CD4-positive, alpha-beta T cell (primary cell): ENCODE measurements around the gene SAC3D1. TPM values are rescaled to one million over a fixed set of nuclear protein-coding genes. Genes with fewer than 3 reads are reported as not detected.

ENCODE experiments used
- ATAC-seq: fragments of 200-7000 bp; cut with Tn5 transposase; one replicate; pipeline ENCODE4 v1.10.0; 2022; ENCODE audit warnings: mild to moderate bottlenecking; ENCODE audit not compliant: poor library complexity
- CTCF ChIA-PET: fragments of 350-600 bp; sonication (Branson Sonifier 250); formaldehyde crosslinking; loops from one replicate; lab custom pipeline; 2021; ENCODE audit warnings: antibody characterized with exemption, inconsistent platforms; lab: Charles Lee
- POLR2A ChIA-PET: fragments of 350-600 bp; sonication (Branson Sonifier 250); formaldehyde crosslinking; loops from one replicate; lab custom pipeline; 2021; ENCODE audit warnings: antibody characterized with exemption, inconsistent platforms; lab: Charles Lee
- DNase-seq, 14 experiments: peaks; one replicate each; pipeline ENCODE4 v3.0.0-alpha.2; 2013 to 2020; ENCODE audit warnings: mixed read lengths in 2 of 14
- H3K27ac ChIP-seq, 2 donors: one replicate each; pipeline versions ENCODE4 v1.5.1 to v1.7.0; 2013; ENCODE audit warnings: low read length in 2 of 2, low read depth in 1 of 2, mild to moderate bottlenecking in 1 of 2
- H3K27me3 ChIP-seq, 2 experiments: 1 replicate in 1 of 2; 2 replicates in 1 of 2; pipeline versions ENCODE4 v1.6.1 to v1.7.0; 2013; ENCODE audit warnings: low read length in 2 of 2, control low read depth in 1 of 2, mild to moderate bottlenecking in 1 of 2, moderate library complexity in 1 of 2; ENCODE audit not compliant: insufficient read depth in 2 of 2, control insufficient read depth in 1 of 2
- H3K36me3 ChIP-seq: one replicate; pipeline ENCODE4 v1.6.1; 2013; ENCODE audit warnings: low read length, control low read depth; ENCODE audit not compliant: insufficient read depth
- H3K4me1 ChIP-seq: one replicate; pipeline ENCODE4 v1.6.1; 2013; ENCODE audit warnings: low read length, control low read depth; ENCODE audit not compliant: insufficient read depth
- H3K4me3 ChIP-seq: one replicate; pipeline ENCODE4 v1.5.1; 2013; ENCODE audit warnings: mild to moderate bottlenecking, low read length, moderate library complexity
- H3K9me3 ChIP-seq, 2 experiments: 1 replicate in 1 of 2; 2 replicates in 1 of 2; pipeline versions ENCODE4 v1.6.1 to v1.7.0; 2013; ENCODE audit warnings: low read length in 2 of 2, mild to moderate bottlenecking in 2 of 2, control low read depth in 1 of 2, moderate library complexity in 1 of 2; ENCODE audit not compliant: control insufficient read depth in 1 of 2, insufficient read depth in 1 of 2
- H3K27ac Mint-ChIP-seq: one replicate; pipeline ENCODE4 v1.8.0; 2020; ENCODE audit warnings: mixed read lengths
- H3K27me3 Mint-ChIP-seq: one replicate; pipeline ENCODE4 v1.8.0; 2021; ENCODE audit warnings: mixed read lengths
- H3K36me3 Mint-ChIP-seq: one replicate; pipeline ENCODE4 v1.8.0; 2021; ENCODE audit warnings: low read depth, mixed read lengths
- H3K4me1 Mint-ChIP-seq: one replicate; pipeline ENCODE4 v1.8.0; 2021; ENCODE audit warnings: low read depth, mixed read lengths
- H3K4me3 Mint-ChIP-seq: one replicate; pipeline ENCODE4 v1.8.0; 2020; ENCODE audit warnings: mild to moderate bottlenecking, mixed read lengths
- H3K9me3 Mint-ChIP-seq: one replicate; pipeline ENCODE4 v1.8.0; 2020; ENCODE audit warnings: mixed read lengths
- CTCF ChIP-seq: fragments of 200-600 bp; IDR thresholded peaks from one replicate; pipeline ENCODE4 v1.8.0; 2022; ENCODE audit warnings: antibody characterized with exemption, mild to moderate bottlenecking
- intact Hi-C, 2 experiments: fragments of 100-400 bp; cut with DNase I in 1 of 2; cut with micrococcal nuclease in 1 of 2; formaldehyde crosslinking; loops; one replicate each; pipeline versions ENCODE4 v1.15.1 to v1.9.0; 2023 to 2025; cut with DNase I, micrococcal nuclease
- total RNA-seq, 174 experiments: library from RNA in 2 of 174; stranded (reverse) in 2 of 174; gene quantifications; one replicate each; pipeline ENCODE4 v1.2.3 and lab custom pipeline; 2021 to 2026

The SAC3D1 gene
- total RNA-seq, 2 experiments from 2014 or later, result 0.49 to 0.78 TPM

- H3K4me3 Mint-ChIP-seq, result no peak overlapping the region
- peaks cover 2% of the 10 kb centered on the region for H3K4me1 Mint-ChIP-seq
- Histone ChIP-seq H3K27me3 (no peaks in the 10 kb centered on the region), H3K4me1 (peaks cover 10% of the 10 kb centered on the region), H3K4me3 (no peak overlapping the region), H3K27ac (no peak overlapping the region), H3K9me3 (no peaks in the 10 kb centered on the region), H3K36me3 (peaks cover 48% of the 10 kb centered on the region)
- H3K27me3 Mint-ChIP-seq, result no peaks in the 10 kb centered on the region
- intact Hi-C loops, result no loop called here
- POLR2A ChIA-PET, result no interaction called here
- no peak for TF ChIP-seq CTCF
- CTCF ChIA-PET, result no interaction called here
- ATAC-seq, result no peak
- H3K27ac Mint-ChIP-seq, result no peak overlapping the region
- H3K36me3 Mint-ChIP-seq, result peaks cover 32% of the 10 kb centered on the region
- DNase-seq, result no peak
- H3K9me3 Mint-ChIP-seq, result no peaks in the 10 kb centered on the region
Measured at GRCh38 chr11:65035579-65035978, 5.4 kb upstream of the SAC3D1 start.

- intact Hi-C loops, result no loop called here
- Mint-ChIP-seq H3K36me3 (peaks cover 35% of the 10 kb centered on the region), H3K4me1 (peaks cover 9% of the 10 kb centered on the region), H3K4me3 (no peak overlapping the region), H3K27me3 (no peaks in the 10 kb centered on the region), H3K27ac (no peak overlapping the region), H3K9me3 (no peaks in the 10 kb centered on the region)
- ChIA-PET CTCF (no interaction called here), POLR2A (no interaction called here)
- Histone ChIP-seq H3K27me3 (no peaks in the 10 kb centered on the region), H3K36me3 (peaks cover 39% of the 10 kb centered on the region), H3K4me3 (no peak overlapping the region), H3K4me1 (peaks cover 17% of the 10 kb centered on the region), H3K27ac (no peak overlapping the region), H3K9me3 (no peaks in the 10 kb centered on the region)
- ATAC-seq (no peak), DNase-seq (no peak)
- no peak for TF ChIP-seq CTCF
Measured at GRCh38 chr11:65036931-65037330, 4.1 kb upstream of the SAC3D1 start.

GRCh38 chr11:65040520-65040846, 527 bp upstream of the SAC3D1 start:
- intact Hi-C loops, result loop anchor here (1.0 to 2.0 kb wide), 3 partner anchors 13 to 44 kb away; partner anchors contain the start of genes ARL2 (in 1 of the 2), CDCA5 (in 1 of the 2), SNX15 (in 1 of the 2) and ZFPL1 (in 1 of the 2)
- ChIA-PET POLR2A (interaction anchor here (0.9 to 2.3 kb wide), 12 partner anchors 14 to 262 kb away, joined by 3 to 18 read pairs (median 8); partner anchors contain the start of genes ARL2, ATG2A, FAU and MRPL49), CTCF (interaction anchor here (0.9 to 2.6 kb wide), 4 partner anchors 14 to 77 kb away, joined by 4 to 20 read pairs (median 5); partner anchors contain the start of genes ARL2, SNX15, TM7SF2 and ZNHIT2)
- H3K27me3 Mint-ChIP-seq, result no peaks in the 10 kb centered on the region
- no peaks in the 10 kb centered on the region for H3K9me3 ChIP-seq
- H3K4me3 Mint-ChIP-seq, result peak overlapping the region; percentile 98
- peak overlapping the region; percentile 56 to 84 for H3K27ac ChIP-seq
- no peak for TF ChIP-seq CTCF
- H3K36me3 Mint-ChIP-seq, result peaks cover 30% of the 10 kb centered on the region
- no peak for DNase-seq
- no peaks in the 10 kb centered on the region for H3K9me3 Mint-ChIP-seq
- no peak for ATAC-seq
- peak overlapping the region; percentile 93 for H3K27ac Mint-ChIP-seq
- peaks cover 20% of the 10 kb centered on the region for H3K4me1 Mint-ChIP-seq
- peaks cover 26% of the 10 kb centered on the region for H3K4me1 ChIP-seq
- H3K4me3 ChIP-seq, result peak overlapping the region; percentile 82
- no peaks in the 10 kb centered on the region for H3K27me3 ChIP-seq
- H3K36me3 ChIP-seq, result peaks cover 21% of the 10 kb centered on the region
